ENCODE measurements around the gene ZCCHC4. TPM values are rescaled to one million over a fixed set of nuclear protein-coding genes. Genes with fewer than 3 reads are reported as not detected.

Gene ZCCHC4
- total and polyA plus RNA-seq, 7 donors = 3.5 to 21.8 (median 9.1) TPM

DNA sequence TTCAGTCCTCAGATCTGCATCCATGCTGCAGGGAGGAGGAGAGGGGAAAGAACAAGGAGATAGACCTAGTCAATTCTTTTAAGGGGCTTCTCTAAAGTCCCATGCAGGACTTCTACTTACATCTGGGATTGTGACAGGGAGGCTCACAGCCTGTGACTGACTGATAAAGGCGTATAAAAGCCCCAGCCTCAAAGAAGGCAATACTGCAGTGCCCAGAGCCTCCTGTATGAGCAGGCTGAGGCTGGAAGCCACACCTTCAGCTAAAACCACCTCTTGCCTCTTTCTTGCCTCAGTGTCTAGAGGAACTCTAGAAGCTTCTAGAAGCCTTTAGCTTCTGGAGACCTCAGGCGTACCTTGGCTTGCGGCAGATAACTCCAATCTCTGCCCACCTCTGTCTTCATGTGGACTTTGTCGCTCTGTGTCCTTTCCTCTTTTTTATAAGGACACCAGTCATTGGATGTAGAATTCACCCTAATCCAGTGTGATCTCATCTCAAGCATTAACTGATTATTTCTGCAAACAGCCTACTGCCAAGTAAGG is 6.0 kb upstream of the ZCCHC4 start:
- no peak for TF ChIP-seq EP300 (IDR thresholded peaks at IDR 0.05)
- TF ChIP-seq, protein P1, sequence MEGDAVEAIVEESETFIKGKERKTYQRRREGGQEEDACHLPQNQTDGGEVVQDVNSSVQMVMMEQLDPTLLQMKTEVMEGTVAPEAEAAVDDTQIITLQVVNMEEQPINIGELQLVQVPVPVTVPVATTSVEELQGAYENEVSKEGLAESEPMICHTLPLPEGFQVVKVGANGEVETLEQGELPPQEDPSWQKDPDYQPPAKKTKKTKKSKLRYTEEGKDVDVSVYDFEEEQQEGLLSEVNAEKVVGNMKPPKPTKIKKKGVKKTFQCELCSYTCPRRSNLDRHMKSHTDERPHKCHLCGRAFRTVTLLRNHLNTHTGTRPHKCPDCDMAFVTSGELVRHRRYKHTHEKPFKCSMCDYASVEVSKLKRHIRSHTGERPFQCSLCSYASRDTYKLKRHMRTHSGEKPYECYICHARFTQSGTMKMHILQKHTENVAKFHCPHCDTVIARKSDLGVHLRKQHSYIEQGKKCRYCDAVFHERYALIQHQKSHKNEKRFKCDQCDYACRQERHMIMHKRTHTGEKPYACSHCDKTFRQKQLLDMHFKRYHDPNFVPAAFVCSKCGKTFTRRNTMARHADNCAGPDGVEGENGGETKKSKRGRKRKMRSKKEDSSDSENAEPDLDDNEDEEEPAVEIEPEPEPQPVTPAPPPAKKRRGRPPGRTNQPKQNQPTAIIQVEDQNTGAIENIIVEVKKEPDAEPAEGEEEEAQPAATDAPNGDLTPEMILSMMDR (IDR thresholded peaks at IDR 0.05) = no peak
- no peak for TF ChIP-seq POLR2AphosphoS5 (IDR thresholded peaks at IDR 0.05)
- TF ChIP-seq POLR2A (IDR thresholded peaks at IDR 0.05) = no peak
- no peak overlapping the region for H3K4me3 ChIP-seq

DNA sequence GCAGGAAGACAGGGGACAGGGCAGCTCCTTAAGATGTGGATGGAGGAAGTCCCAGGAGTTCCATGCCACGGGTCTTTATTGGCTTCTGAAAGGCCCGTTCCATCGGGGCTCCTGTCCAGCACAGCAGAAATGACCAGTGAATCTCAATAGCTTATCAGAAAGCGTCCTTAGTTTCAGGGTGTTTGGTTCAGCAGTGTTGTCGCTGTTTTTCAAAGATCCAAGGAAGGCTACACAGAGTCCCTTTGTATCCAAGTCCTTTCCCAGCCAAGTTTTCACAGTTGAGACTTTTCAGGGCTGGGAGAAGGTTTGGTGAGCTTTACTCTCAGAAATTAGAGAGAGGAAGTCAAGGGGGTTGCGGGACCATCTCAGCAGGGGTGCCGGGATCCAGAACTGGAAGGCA is 5.0 kb upstream of the ZCCHC4 start:
- intact Hi-C loops (cut with DNase I) = no loop called here
- H3K9me3 ChIP-seq = no peaks in the 10 kb centered on the region
- DNase-seq = no peak
- H3K4me1 ChIP-seq = no peaks in the 10 kb centered on the region
- TF ChIP-seq POLR2AphosphoS5 (IDR thresholded peaks at IDR 0.05) (no peak), POLR2A (IDR thresholded peaks at IDR 0.05) (no peak)
- TF ChIP-seq, protein P1 (IDR thresholded peaks at IDR 0.05) = no peak
- H3K36me3 ChIP-seq = no peaks in the 10 kb centered on the region
- 91 to 94% methylated on average over 7 of the region's 7 CpGs for WGBS, 2 donors
- H3K27ac ChIP-seq = no peak overlapping the region
- H3K4me3 ChIP-seq = no peak overlapping the region
- H3K27me3 ChIP-seq = no peaks in the 10 kb centered on the region

More for the DNA sequence above, 6.0 kb upstream of the ZCCHC4 start:
- no peaks in the 10 kb centered on the region for H3K36me3 ChIP-seq
- H3K27me3 ChIP-seq = no peaks in the 10 kb centered on the region
- DNase-seq = no peak
- 68 to 93% methylated on average over 4 of the region's 4 CpGs for WGBS, 2 donors
- H3K9me3 ChIP-seq = no peaks in the 10 kb centered on the region
- no peaks in the 10 kb centered on the region for H3K4me1 ChIP-seq
- intact Hi-C loops (cut with DNase I) = no loop called here
- H3K27ac ChIP-seq = no peak overlapping the region

DNA sequence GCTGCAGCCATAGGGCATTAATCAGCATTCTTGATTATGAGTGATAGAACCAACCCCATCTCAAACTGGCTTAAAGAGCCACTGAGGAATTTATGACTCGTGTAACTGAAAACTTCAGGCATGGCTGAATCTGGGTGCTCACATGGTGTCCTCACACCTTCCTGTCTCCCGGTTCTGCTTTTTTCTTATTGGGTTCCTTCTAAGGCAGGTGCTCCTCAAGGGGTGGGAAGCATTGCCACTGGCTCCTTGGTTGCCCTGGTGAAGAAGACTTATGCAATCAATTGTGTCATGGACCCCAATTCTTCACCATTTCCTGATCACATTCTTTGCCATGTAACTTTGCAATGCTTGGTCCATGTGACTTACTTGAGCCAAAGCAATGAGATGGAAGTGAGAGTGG is 4.3 kb upstream of the ZCCHC4 start:
- intact Hi-C loops (cut with DNase I) = no loop called here
- no peak for TF ChIP-seq POLR2A (IDR thresholded peaks at IDR 0.05)
- no peak for TF ChIP-seq EP300 (IDR thresholded peaks at IDR 0.05)
- TF ChIP-seq POLR2AphosphoS5 (IDR thresholded peaks at IDR 0.05) = no peak
- TF ChIP-seq, protein P1 (IDR thresholded peaks at IDR 0.05) = no peak
- Histone ChIP-seq H3K27ac (no peak overlapping the region), H3K27me3 (no peaks in the 10 kb centered on the region), H3K4me1 (peaks cover 0 to 4% (median 3%) of the 10 kb centered on the region in 4 donors), H3K9me3 (no peaks in the 10 kb centered on the region), H3K4me3 (no peak overlapping the region), H3K36me3 (no peaks in the 10 kb centered on the region)
- no peak for DNase-seq
- WGBS, 2 donors = 80 to 94% methylated on average over 2 of the region's 2 CpGs

DNA sequence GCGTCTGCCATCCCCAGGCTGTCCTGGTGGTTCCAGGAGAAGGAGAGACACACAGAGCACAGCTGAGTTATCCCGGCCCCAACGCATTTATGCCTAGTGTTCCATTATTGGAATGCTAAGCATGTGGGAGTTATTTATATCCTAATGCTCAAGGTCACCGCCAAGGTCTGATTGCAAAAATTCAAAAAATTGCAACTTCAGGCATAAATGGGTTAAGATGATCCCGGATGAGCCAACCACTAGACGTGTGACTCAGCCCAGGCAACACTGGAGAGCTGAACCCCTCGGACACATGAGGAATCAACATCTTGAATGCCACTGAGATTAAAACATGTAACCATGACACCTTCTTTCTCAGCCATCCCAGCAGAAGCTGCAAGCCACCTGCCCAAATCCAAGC is 3.8 kb upstream of the ZCCHC4 start:
- 84 to 92% methylated on average over 7 of the region's 7 CpGs for WGBS, 2 donors
- TF ChIP-seq POLR2A (IDR thresholded peaks at IDR 0.05) (no peak), POLR2AphosphoS5 (IDR thresholded peaks at IDR 0.05) (no peak), EP300 (IDR thresholded peaks at IDR 0.05) (no peak)
- TF ChIP-seq, protein P1 (IDR thresholded peaks at IDR 0.05) = no peak
- intact Hi-C loops (cut with DNase I) = no loop called here
- H3K27ac ChIP-seq = no peak overlapping the region
- H3K4me1 ChIP-seq = peaks cover 0 to 9% (median 8%) of the 10 kb centered on the region in 4 donors
- no peaks in the 10 kb centered on the region for H3K9me3 ChIP-seq
- DNase-seq = no peak
- no peaks in the 10 kb centered on the region for H3K27me3 ChIP-seq
- no peak overlapping the region for H3K4me3 ChIP-seq
- no peaks in the 10 kb centered on the region for H3K36me3 ChIP-seq
